GM12878 (cell line): ENCODE data around the gene OSBPL2. TPM values are rescaled to one million over a fixed set of nuclear protein-coding genes. Genes with fewer than 3 reads are reported as not detected.

Experiments
- BACH1 ChIP-seq: fragments of 450-650 bp; IDR thresholded peaks from 2 replicates; pipeline ENCODE4 v1.6.1; 2017; ENCODE audit warnings: mild to moderate bottlenecking, borderline replicate concordance
- BRCA1 ChIP-seq: IDR thresholded peaks from 2 replicates; pipeline ENCODE4 v1.6.1; 2011; ENCODE audit warnings: low read depth, low read length, improper control_type of control experiment
- EP300 ChIP-seq, 2 experiments: fragments of 150-350 bp in 1 of 2; IDR thresholded peaks; 2 replicates each; pipeline ENCODE4 v1.6.1; 2011 to 2012; ENCODE audit warnings: low read depth in 2 of 2, low read length in 2 of 2, borderline replicate concordance in 1 of 2, improper control_type of control experiment in 1 of 2, inconsistent platforms in 1 of 2; ENCODE audit not compliant: control insufficient read depth in 1 of 2
- SPI1 ChIP-seq: IDR thresholded peaks from 2 replicates; pipeline ENCODE4 v1.6.1; 2011; ENCODE audit warnings: low read depth, mild to moderate bottlenecking, low read length, moderate library complexity, borderline replicate concordance; ENCODE audit not compliant: insufficient read depth
- polyA plus RNA-seq, 11 experiments: library from polyadenylated mRNA; depleted of rRNA in 4 of 11; unstranded in 6 of 11; stranded (reverse) in 5 of 11; fragments of >200 nt; fragmentation: Nextera tagmentation in 4 of 11; fragmentation: Illumina TruSeq in 1 of 11; extraction: Ambion mirVana in 4 of 11; extraction: Trizol in 1 of 11; gene quantifications; 1 replicate in 1 of 11; 2 replicates in 10 of 11; pipeline versions ENCODE4 v1.2.1 to v1.2.3, GENCODE V29; 2011 to 2016; ENCODE audit warnings: inconsistent platforms in 2 of 11, missing spikeins in 2 of 11, low read depth in 1 of 11
- total RNA-seq, 4 experiments: library from RNA; depleted of rRNA in 3 of 4; stranded (reverse); fragments of >200 nt in 3 of 4; fragmentation: Illumina TruSeq in 1 of 4; extraction: Trizol in 1 of 4; gene quantifications; 2 replicates each; pipeline versions ENCODE4 v1.2.1 to v1.2.3, GENCODE V29; 2013 to 2021
- TF ChIP-seq, protein P1 (sequence below): fragments of 450-650 bp; IDR thresholded peaks from 2 replicates; pipeline ENCODE4 v1.6.1; 2018; ENCODE audit warnings: borderline replicate concordance, mild to moderate bottlenecking; ENCODE audit not compliant: partially characterized antibody
- TF ChIP-seq, protein P2 (sequence below): fragments of 450-650 bp; IDR thresholded peaks from 2 replicates; pipeline ENCODE4 v1.6.1; 2017; ENCODE audit warnings: antibody characterized with exemption, mild to moderate bottlenecking, moderate library complexity
- TF ChIP-seq, protein P3 (sequence below): IDR thresholded peaks from 2 replicates; pipeline ENCODE4 v1.6.1; 2012; ENCODE audit warnings: low read depth, low read length, improper control_type of control experiment

The OSBPL2 gene
- total and polyA plus RNA-seq, 10 of the 15 experiments (the other 5 are each of a cell fraction or from before 2014, with no cell fraction given) = 2.8 to 22.3 (median 14.7) TPM

DNA sequence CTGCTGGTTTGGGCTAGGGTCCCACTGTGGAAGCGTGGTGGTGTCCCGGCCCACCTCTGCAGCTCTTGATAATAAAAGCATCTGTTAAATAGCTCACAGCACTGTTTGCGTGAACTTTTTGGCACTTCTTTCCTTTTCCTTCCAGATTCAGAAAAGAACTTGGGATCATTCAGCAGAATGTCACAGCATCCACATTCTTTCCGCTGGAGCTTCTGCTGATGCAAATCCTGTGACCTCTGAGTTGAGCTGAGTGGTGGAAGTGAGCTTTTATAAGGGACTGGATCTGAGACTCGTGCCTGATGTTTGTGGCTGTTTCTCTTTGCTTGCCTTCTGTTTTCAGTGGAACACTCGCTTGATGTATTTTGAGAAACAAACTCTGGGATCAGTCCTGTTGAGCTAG lies 3.9 kb downstream of the OSBPL2 start (continued):
- TF ChIP-seq, protein P1, sequence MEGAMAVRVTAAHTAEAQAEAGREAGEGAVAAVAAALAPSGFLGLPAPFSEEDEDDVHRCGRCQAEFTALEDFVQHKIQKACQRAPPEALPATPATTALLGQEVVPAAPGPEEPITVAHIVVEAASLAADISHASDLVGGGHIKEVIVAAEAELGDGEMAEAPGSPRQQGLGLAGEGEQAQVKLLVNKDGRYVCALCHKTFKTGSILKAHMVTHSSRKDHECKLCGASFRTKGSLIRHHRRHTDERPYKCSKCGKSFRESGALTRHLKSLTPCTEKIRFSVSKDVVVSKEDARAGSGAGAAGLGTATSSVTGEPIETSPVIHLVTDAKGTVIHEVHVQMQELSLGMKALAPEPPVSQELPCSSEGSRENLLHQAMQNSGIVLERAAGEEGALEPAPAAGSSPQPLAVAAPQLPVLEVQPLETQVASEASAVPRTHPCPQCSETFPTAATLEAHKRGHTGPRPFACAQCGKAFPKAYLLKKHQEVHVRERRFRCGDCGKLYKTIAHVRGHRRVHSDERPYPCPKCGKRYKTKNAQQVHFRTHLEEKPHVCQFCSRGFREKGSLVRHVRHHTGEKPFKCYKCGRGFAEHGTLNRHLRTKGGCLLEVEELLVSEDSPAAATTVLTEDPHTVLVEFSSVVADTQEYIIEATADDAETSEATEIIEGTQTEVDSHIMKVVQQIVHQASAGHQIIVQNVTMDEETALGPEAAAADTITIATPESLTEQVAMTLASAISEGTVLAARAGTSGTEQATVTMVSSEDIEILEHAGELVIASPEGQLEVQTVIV = no peak
- TF ChIP-seq SPI1 (no peak), BRCA1 (no peak), EP300 (IDR thresholded peaks at IDR 0.05; ENCODE audit: borderline replicate concordance in 1 of 2, control insufficient read depth in 1 of 2, low read depth in 2 of 2, low read length in 2 of 2) (no peak), BACH1 (no peak)
- TF ChIP-seq, protein P2, sequence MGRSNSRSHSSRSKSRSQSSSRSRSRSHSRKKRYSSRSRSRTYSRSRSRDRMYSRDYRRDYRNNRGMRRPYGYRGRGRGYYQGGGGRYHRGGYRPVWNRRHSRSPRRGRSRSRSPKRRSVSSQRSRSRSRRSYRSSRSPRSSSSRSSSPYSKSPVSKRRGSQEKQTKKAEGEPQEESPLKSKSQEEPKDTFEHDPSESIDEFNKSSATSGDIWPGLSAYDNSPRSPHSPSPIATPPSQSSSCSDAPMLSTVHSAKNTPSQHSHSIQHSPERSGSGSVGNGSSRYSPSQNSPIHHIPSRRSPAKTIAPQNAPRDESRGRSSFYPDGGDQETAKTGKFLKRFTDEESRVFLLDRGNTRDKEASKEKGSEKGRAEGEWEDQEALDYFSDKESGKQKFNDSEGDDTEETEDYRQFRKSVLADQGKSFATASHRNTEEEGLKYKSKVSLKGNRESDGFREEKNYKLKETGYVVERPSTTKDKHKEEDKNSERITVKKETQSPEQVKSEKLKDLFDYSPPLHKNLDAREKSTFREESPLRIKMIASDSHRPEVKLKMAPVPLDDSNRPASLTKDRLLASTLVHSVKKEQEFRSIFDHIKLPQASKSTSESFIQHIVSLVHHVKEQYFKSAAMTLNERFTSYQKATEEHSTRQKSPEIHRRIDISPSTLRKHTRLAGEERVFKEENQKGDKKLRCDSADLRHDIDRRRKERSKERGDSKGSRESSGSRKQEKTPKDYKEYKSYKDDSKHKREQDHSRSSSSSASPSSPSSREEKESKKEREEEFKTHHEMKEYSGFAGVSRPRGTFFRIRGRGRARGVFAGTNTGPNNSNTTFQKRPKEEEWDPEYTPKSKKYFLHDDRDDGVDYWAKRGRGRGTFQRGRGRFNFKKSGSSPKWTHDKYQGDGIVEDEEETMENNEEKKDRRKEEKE = no peak
- TF ChIP-seq, protein P3, sequence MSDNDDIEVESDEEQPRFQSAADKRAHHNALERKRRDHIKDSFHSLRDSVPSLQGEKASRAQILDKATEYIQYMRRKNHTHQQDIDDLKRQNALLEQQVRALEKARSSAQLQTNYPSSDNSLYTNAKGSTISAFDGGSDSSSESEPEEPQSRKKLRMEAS = no peak
